CD4-positive, alpha-beta T cell (primary cell): ENCODE results near the gene DAPK2. TPM values are rescaled to one million over a fixed set of nuclear protein-coding genes. Genes with fewer than 3 reads are reported as not detected.

Source experiments
- ATAC-seq: fragments of 200-7000 bp; cut with Tn5 transposase; one replicate; pipeline ENCODE4 v1.10.0; 2022; ENCODE audit warnings: mild to moderate bottlenecking; ENCODE audit not compliant: poor library complexity
- CTCF ChIA-PET: fragments of 350-600 bp; sonication (Branson Sonifier 250); formaldehyde crosslinking; loops from one replicate; lab custom pipeline; 2021; ENCODE audit warnings: antibody characterized with exemption, inconsistent platforms; lab: Charles Lee
- POLR2A ChIA-PET: fragments of 350-600 bp; sonication (Branson Sonifier 250); formaldehyde crosslinking; loops from one replicate; lab custom pipeline; 2021; ENCODE audit warnings: antibody characterized with exemption, inconsistent platforms; lab: Charles Lee
- DNase-seq, 14 experiments: peaks; one replicate each; pipeline ENCODE4 v3.0.0-alpha.2; 2013 to 2020; ENCODE audit warnings: mixed read lengths in 2 of 14
- H3K27ac ChIP-seq, 2 donors: one replicate each; pipeline versions ENCODE4 v1.5.1 to v1.7.0; 2013; ENCODE audit warnings: low read length in 2 of 2, low read depth in 1 of 2, mild to moderate bottlenecking in 1 of 2
- H3K27me3 ChIP-seq, 2 experiments: 1 replicate in 1 of 2; 2 replicates in 1 of 2; pipeline versions ENCODE4 v1.6.1 to v1.7.0; 2013; ENCODE audit warnings: low read length in 2 of 2, control low read depth in 1 of 2, mild to moderate bottlenecking in 1 of 2, moderate library complexity in 1 of 2; ENCODE audit not compliant: insufficient read depth in 2 of 2, control insufficient read depth in 1 of 2
- H3K36me3 ChIP-seq: one replicate; pipeline ENCODE4 v1.6.1; 2013; ENCODE audit warnings: low read length, control low read depth; ENCODE audit not compliant: insufficient read depth
- H3K4me1 ChIP-seq: one replicate; pipeline ENCODE4 v1.6.1; 2013; ENCODE audit warnings: low read length, control low read depth; ENCODE audit not compliant: insufficient read depth
- H3K4me3 ChIP-seq: one replicate; pipeline ENCODE4 v1.5.1; 2013; ENCODE audit warnings: mild to moderate bottlenecking, low read length, moderate library complexity
- H3K9me3 ChIP-seq, 2 experiments: 1 replicate in 1 of 2; 2 replicates in 1 of 2; pipeline versions ENCODE4 v1.6.1 to v1.7.0; 2013; ENCODE audit warnings: low read length in 2 of 2, mild to moderate bottlenecking in 2 of 2, control low read depth in 1 of 2, moderate library complexity in 1 of 2; ENCODE audit not compliant: control insufficient read depth in 1 of 2, insufficient read depth in 1 of 2
- H3K27ac Mint-ChIP-seq: one replicate; pipeline ENCODE4 v1.8.0; 2020; ENCODE audit warnings: mixed read lengths
- H3K27me3 Mint-ChIP-seq: one replicate; pipeline ENCODE4 v1.8.0; 2021; ENCODE audit warnings: mixed read lengths
- H3K36me3 Mint-ChIP-seq: one replicate; pipeline ENCODE4 v1.8.0; 2021; ENCODE audit warnings: low read depth, mixed read lengths
- H3K4me1 Mint-ChIP-seq: one replicate; pipeline ENCODE4 v1.8.0; 2021; ENCODE audit warnings: low read depth, mixed read lengths
- H3K4me3 Mint-ChIP-seq: one replicate; pipeline ENCODE4 v1.8.0; 2020; ENCODE audit warnings: mild to moderate bottlenecking, mixed read lengths
- H3K9me3 Mint-ChIP-seq: one replicate; pipeline ENCODE4 v1.8.0; 2020; ENCODE audit warnings: mixed read lengths
- intact Hi-C, 2 experiments: fragments of 100-400 bp; cut with DNase I in 1 of 2; cut with micrococcal nuclease in 1 of 2; formaldehyde crosslinking; loops; one replicate each; pipeline versions ENCODE4 v1.15.1 to v1.9.0; 2023 to 2025; cut with DNase I, micrococcal nuclease
- total RNA-seq, 174 experiments: library from RNA in 2 of 174; stranded (reverse) in 2 of 174; gene quantifications; one replicate each; pipeline ENCODE4 v1.2.3 and lab custom pipeline; 2021 to 2026
- TF ChIP-seq, protein P1 (sequence below): fragments of 200-600 bp; IDR thresholded peaks from one replicate; pipeline ENCODE4 v1.8.0; 2022; ENCODE audit warnings: antibody characterized with exemption, mild to moderate bottlenecking

The DAPK2 gene
- total RNA-seq, 2 experiments from 2014 or later: 1.3 to 1.6 TPM

DNA sequence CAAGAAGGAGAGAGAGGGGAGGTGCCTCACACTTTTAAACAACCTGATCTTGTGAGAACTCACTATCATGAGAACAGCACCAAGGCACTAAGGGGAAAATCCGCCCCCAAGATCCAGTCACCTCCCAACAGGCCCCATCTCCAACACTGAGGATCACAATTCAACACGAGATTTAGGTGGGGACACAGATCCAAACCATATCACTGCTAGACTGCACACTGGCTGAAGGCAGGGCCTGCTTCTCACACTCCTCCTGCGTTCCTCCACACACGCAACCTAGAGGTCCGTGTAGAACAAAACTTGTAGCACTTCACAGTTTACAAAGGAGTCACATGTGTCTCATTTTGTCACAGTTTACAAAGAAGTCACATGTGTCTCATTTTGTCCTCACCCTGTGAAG is 97.8 kb downstream of the DAPK2 start:
- ChIA-PET CTCF (interaction anchor here (1.2 kb wide), 1 partner anchor 98 kb away, joined by 3 read pairs; the partner anchor contains the start of gene DAPK2), POLR2A (interaction anchor here (0.6 kb wide), 1 partner anchor 60 kb away, joined by 3 read pairs; no protein-coding TSS in a partner anchor)
- Histone ChIP-seq H3K4me3 (no peak overlapping the region), H3K36me3 (no peaks in the 10 kb centered on the region), H3K27ac (no peak overlapping the region), H3K4me1 (peaks cover 9% of the 10 kb centered on the region), H3K9me3 (no peaks in the 10 kb centered on the region), H3K27me3 (no peaks in the 10 kb centered on the region)
- DNase-seq: no peak
- Mint-ChIP-seq H3K4me1 (peaks cover 16% of the 10 kb centered on the region), H3K36me3 (no peaks in the 10 kb centered on the region), H3K27me3 (no peaks in the 10 kb centered on the region), H3K27ac (no peak overlapping the region), H3K9me3 (no peaks in the 10 kb centered on the region), H3K4me3 (no peak overlapping the region)
- TF ChIP-seq, protein P1, sequence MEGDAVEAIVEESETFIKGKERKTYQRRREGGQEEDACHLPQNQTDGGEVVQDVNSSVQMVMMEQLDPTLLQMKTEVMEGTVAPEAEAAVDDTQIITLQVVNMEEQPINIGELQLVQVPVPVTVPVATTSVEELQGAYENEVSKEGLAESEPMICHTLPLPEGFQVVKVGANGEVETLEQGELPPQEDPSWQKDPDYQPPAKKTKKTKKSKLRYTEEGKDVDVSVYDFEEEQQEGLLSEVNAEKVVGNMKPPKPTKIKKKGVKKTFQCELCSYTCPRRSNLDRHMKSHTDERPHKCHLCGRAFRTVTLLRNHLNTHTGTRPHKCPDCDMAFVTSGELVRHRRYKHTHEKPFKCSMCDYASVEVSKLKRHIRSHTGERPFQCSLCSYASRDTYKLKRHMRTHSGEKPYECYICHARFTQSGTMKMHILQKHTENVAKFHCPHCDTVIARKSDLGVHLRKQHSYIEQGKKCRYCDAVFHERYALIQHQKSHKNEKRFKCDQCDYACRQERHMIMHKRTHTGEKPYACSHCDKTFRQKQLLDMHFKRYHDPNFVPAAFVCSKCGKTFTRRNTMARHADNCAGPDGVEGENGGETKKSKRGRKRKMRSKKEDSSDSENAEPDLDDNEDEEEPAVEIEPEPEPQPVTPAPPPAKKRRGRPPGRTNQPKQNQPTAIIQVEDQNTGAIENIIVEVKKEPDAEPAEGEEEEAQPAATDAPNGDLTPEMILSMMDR: no peak
- ATAC-seq: no peak
- intact Hi-C loops: loop anchor here in 1 of 2 experiments (5.0 kb wide), 2 partner anchors 99 to 119 kb away; partner anchors contain the start of gene DAPK2

DNA sequence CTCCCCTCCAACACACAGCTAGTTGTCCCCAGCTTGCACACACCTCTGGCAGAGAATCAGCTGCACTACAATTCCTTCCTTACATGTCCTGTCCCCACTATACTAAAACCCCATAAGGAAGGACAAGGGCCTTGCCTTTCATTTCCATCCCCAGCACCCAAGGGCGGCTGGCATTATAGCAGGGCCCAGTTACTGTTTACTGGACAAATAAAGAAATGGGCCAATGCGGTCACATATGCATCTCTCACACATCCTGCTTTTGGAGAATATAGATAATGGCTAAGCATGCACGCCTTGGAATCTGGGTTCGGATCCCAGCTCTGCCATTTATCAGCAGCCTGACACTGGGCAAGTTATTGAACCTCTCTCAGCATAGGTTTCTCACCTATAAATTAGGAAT is 99.1 kb downstream of the DAPK2 start:
- Histone ChIP-seq H3K4me3 (no peak overlapping the region), H3K4me1 (peaks cover 9% of the 10 kb centered on the region), H3K36me3 (no peaks in the 10 kb centered on the region), H3K27me3 (no peaks in the 10 kb centered on the region), H3K9me3 (no peaks in the 10 kb centered on the region), H3K27ac (no peak overlapping the region)
- DNase-seq (no peak), ATAC-seq (no peak)
- peaks cover 18% of the 10 kb centered on the region for H3K4me1 Mint-ChIP-seq
- TF ChIP-seq, protein P1: no peak
- POLR2A ChIA-PET: no interaction called here
- intact Hi-C loops: loop anchor here in 1 of 2 experiments (5.0 kb wide), 2 partner anchors 100 to 120 kb away; partner anchors contain the start of gene DAPK2
- H3K4me3 Mint-ChIP-seq: no peak overlapping the region
- H3K9me3 Mint-ChIP-seq: no peaks in the 10 kb centered on the region
- CTCF ChIA-PET: interaction anchor here (1.2 to 1.3 kb wide), 2 partner anchors 63 to 99 kb away, joined by 3 to 4 read pairs; partner anchors contain the start of gene DAPK2
- no peak overlapping the region for H3K27ac Mint-ChIP-seq
- H3K36me3 Mint-ChIP-seq: no peaks in the 10 kb centered on the region
- no peaks in the 10 kb centered on the region for H3K27me3 Mint-ChIP-seq

DNA sequence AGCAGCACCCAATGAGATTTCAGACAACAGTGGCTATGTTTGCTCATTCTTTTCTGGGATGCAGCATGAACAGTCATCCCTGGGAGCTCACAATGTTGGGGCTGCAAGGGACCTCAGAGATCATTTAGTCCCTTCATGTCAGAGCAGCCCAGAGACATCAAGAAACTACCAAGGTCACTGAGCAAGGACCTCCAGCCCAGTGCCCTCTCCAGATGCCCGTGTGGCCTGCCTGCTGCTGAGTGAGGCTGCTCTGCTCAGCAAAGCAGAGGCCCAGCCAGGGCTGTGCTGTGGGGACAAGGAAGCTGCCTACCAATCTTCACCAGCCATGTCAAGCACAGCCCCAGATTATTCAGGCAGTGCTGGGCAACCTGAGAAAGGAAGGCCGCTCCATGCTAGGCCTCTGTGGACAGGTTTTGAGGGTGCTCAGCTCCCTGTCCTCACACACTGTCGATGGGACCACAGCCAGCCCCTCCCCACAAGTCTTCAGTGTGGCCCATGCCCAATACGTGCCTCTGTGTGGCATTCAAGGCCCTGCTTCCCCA is 99.7 kb downstream of the DAPK2 start:
- no peaks in the 10 kb centered on the region for H3K36me3 Mint-ChIP-seq
- TF ChIP-seq, protein P1: no peak
- POLR2A ChIA-PET: no interaction called here
- Histone ChIP-seq H3K36me3 (no peaks in the 10 kb centered on the region), H3K9me3 (no peaks in the 10 kb centered on the region), H3K27me3 (no peaks in the 10 kb centered on the region), H3K4me3 (no peak overlapping the region), H3K27ac (no peak overlapping the region), H3K4me1 (peaks cover 9% of the 10 kb centered on the region)
- H3K27ac Mint-ChIP-seq: no peak overlapping the region
- no peak overlapping the region for H3K4me3 Mint-ChIP-seq
- no peaks in the 10 kb centered on the region for H3K9me3 Mint-ChIP-seq
- DNase-seq (no peak), ATAC-seq (no peak)
- intact Hi-C loops: loop anchor here in 1 of 2 experiments (5.0 kb wide), 2 partner anchors 101 to 121 kb away; partner anchors contain the start of gene DAPK2
- CTCF ChIA-PET: interaction anchor here (0.8 to 3.7 kb wide), 5 partner anchors 8 to 108 kb away, joined by 3 to 36 read pairs (median 4); partner anchors contain the start of gene DAPK2
- H3K4me1 Mint-ChIP-seq: peaks cover 13% of the 10 kb centered on the region
- H3K27me3 Mint-ChIP-seq: no peaks in the 10 kb centered on the region
